ENCODE measurements around the gene RAMP1.

The RAMP1 gene

GRCh38 chr2:237951878-237952277 is 92.5 kb downstream of the RAMP1 start:
- no peak for DNase-seq (ENCODE audit: low read depth)

GRCh38 chr2:237952851-237953250 is 93.4 kb downstream of the RAMP1 start:
- no peak for DNase-seq (ENCODE audit: low read depth)

- DNase-seq (ENCODE audit: low read depth), result no peak
Measured at GRCh38 chr2:237955640-237956401, 96.4 kb downstream of the RAMP1 start.

GRCh38 chr2:237956402-237956736 is 96.9 kb downstream of the RAMP1 start:
- DNase-seq (ENCODE audit: low read depth), result no peak

- no peak for DNase-seq (ENCODE audit: low read depth)
Measured at GRCh38 chr2:237961637-237962036, 102.2 kb downstream of the RAMP1 start.
